K562 (cell line): Measurements from ENCODE around the gene IGFL1. TPM values are rescaled to one million over a fixed set of nuclear protein-coding genes. Genes with fewer than 3 reads are reported as not detected.

ENCODE experiments used
- ATAC-seq: fragments of 200-7000 bp; cut with Tn5 transposase; 3 replicates; pipeline ENCODE4 v1.9.1; 2020; ENCODE audit warnings: moderate library complexity
- BruUV-seq: library from RNA; stranded (reverse); fragments of 400-500 nt; replicated peaks from 2 replicates; lab custom pipeline; 2021; lab: Mats Ljungman, UMichigan
- CTCF ChIA-PET: fragments of 300-600 bp; formaldehyde crosslinking; extraction: SDS; loops from one replicate; lab custom pipeline; 2021; ENCODE audit warnings: low intra/inter-chr PET ratio; lab: Yijun Ruan, JAX
- POLR2A ChIA-PET: fragments of 300-600, 350-650 bp; sonication (Branson Sonifier 250); formaldehyde crosslinking; extraction: SDS; loops from one replicate; lab custom pipeline; 2021; ENCODE audit warnings: antibody characterized with exemption, inconsistent platforms; lab: Yijun Ruan, JAX
- DNase-seq, 4 experiments: peaks; one replicate each; pipeline versions ENCODE4 v3.0.0 to v3.0.0-alpha.2; 2011 to 2018; ENCODE audit warnings: low spot score in 3 of 4, mixed read lengths in 3 of 4; ENCODE audit errors: extremely low read depth in 1 of 4
- FAIRE-seq: peaks from 2 replicates; lab custom pipeline; 2011; peaks lifted over from hg19 to GRCh38; lab: Jason Lieb, UNC
- H2AFZ ChIP-seq: 2 replicates; pipeline ENCODE4 v1.6.0; 2011; ENCODE audit warnings: low read depth, low read length, control low read depth, inconsistent platforms
- H3K27ac ChIP-seq: fragments of 200-600 bp; 3 replicates; pipeline ENCODE4 v1.8.0; 2011; ENCODE audit warnings: low read depth, mild to moderate bottlenecking, control low read depth, inconsistent platforms, low read length, moderate library complexity, mixed read lengths; ENCODE audit errors: extremely low read depth
- H3K27me3 ChIP-seq, 2 experiments: fragments of 300-600 bp in 1 of 2; 2 replicates in 1 of 2; 3 replicates in 1 of 2; pipeline versions ENCODE4 v1.6.0 to v1.8.0; 2011; ENCODE audit warnings: inconsistent platforms in 2 of 2, low read length in 2 of 2, mild to moderate bottlenecking in 1 of 2, mixed read lengths in 1 of 2, moderate library complexity in 1 of 2; ENCODE audit not compliant: control insufficient read depth in 2 of 2, insufficient read depth in 2 of 2
- H3K36me3 ChIP-seq: fragments of 300-600 bp; 3 replicates; pipeline ENCODE4 v1.8.0; 2011; ENCODE audit warnings: mild to moderate bottlenecking, low read length, inconsistent platforms; ENCODE audit not compliant: control insufficient read depth, insufficient read depth
- H3K4me1 ChIP-seq, 2 experiments: fragments of 200-600 bp in 1 of 2; replicated peaks in 1 of 2; 2 replicates in 1 of 2; 3 replicates in 1 of 2; pipeline versions ENCODE4 v1.5.1 to v1.8.0; 2011; ENCODE audit warnings: inconsistent platforms in 2 of 2, low read length in 2 of 2, mild to moderate bottlenecking in 1 of 2, mixed read lengths in 1 of 2, moderate library complexity in 1 of 2; ENCODE audit not compliant: control insufficient read depth in 2 of 2, insufficient read depth in 2 of 2
- H3K4me2 ChIP-seq: 2 replicates; pipeline ENCODE4 v1.6.1; 2011; ENCODE audit warnings: low read length, control low read depth, inconsistent platforms, mixed read lengths; ENCODE audit not compliant: insufficient read depth
- H3K4me3 ChIP-seq: fragments of 200-600 bp; sonication (generic), shearing (Covaris generic); 2 replicates; pipeline ENCODE4 v1.5.1; 2016; ENCODE audit warnings: control low read depth, inconsistent platforms
- H3K79me2 ChIP-seq: fragments of 200-600 bp; 3 replicates; pipeline ENCODE4 v1.8.0; 2011; ENCODE audit warnings: low read length, inconsistent platforms; ENCODE audit not compliant: control insufficient read depth, insufficient read depth
- H3K9ac ChIP-seq, 2 experiments: 2 replicates each; pipeline versions ENCODE4 v1.6.0 to v1.6.1; 2011; ENCODE audit warnings: low read depth in 2 of 2, low read length in 2 of 2, control low read depth in 1 of 2, inconsistent platforms in 1 of 2, mild to moderate bottlenecking in 1 of 2, mixed read lengths in 1 of 2; ENCODE audit not compliant: insufficient read depth in 1 of 2
- H3K9me1 ChIP-seq: one replicate; pipeline ENCODE4 v1.6.0; 2011; ENCODE audit warnings: inconsistent platforms, mild to moderate bottlenecking, low read length, moderate library complexity; ENCODE audit not compliant: control insufficient read depth, insufficient read depth
- H3K9me3 ChIP-seq: replicated peaks from 2 replicates; pipeline ENCODE4 v1.5.1; 2011; ENCODE audit warnings: low read depth, low read length, inconsistent platforms; ENCODE audit not compliant: control insufficient read depth, insufficient read depth
- H4K20me1 ChIP-seq: replicated peaks from 2 replicates; pipeline ENCODE4 v1.6.1; 2011; ENCODE audit warnings: low read length, inconsistent platforms, mixed read lengths; ENCODE audit not compliant: control insufficient read depth, insufficient read depth
- CHAMP1 ChIP-seq: fragments of 450-650 bp; IDR thresholded peaks from 2 replicates; pipeline ENCODE4 v1.6.1; 2016; ENCODE audit warnings: mild to moderate bottlenecking
- MNT ChIP-seq, 2 experiments: fragments of 450-650 bp; conservative IDR thresholded peaks; 2 replicates each; pipeline ENCODE4 v1.6.1; 2017; ENCODE audit warnings: mild to moderate bottlenecking in 2 of 2, moderate library complexity in 2 of 2
- NFRKB ChIP-seq: fragments of 450-650 bp; IDR thresholded peaks from 2 replicates; pipeline ENCODE4 v1.6.1; 2016; ENCODE audit warnings: low read depth
- RBM25 ChIP-seq: fragments of 200-400 bp; formaldehyde crosslinking; IDR thresholded peaks from 2 replicates; pipeline ENCODE4 v1.6.1; 2018; ENCODE audit warnings: low read length, low read depth, moderate library complexity; ENCODE audit not compliant: severe bottlenecking
- RHOXF2B ChIP-seq: fragments of 250-450 bp; sonication (Bioruptor Pico); conservative IDR thresholded peaks from 2 replicates; pipeline ENCODE4 v1.5.1; 2021
- SIRT6 ChIP-seq: IDR thresholded peaks from one replicate; pipeline ENCODE4 v1.6.1; 2012; ENCODE audit warnings: low read depth, mild to moderate bottlenecking, control low read depth, inconsistent platforms, low read length, moderate library complexity
- SUPT5H ChIP-seq: fragments of 450-650 bp; IDR thresholded peaks from 2 replicates; pipeline ENCODE4 v1.6.1; 2016
- TAF1 ChIP-seq: IDR thresholded peaks from 2 replicates; pipeline ENCODE4 v1.6.1; 2011; ENCODE audit warnings: mild to moderate bottlenecking, low read length, moderate library complexity; ENCODE audit not compliant: insufficient read depth, control insufficient read depth, severe bottlenecking; ENCODE audit errors: extremely low read depth
- TEAD2 ChIP-seq: fragments of 450-650 bp; IDR thresholded peaks from 2 replicates; pipeline ENCODE4 v1.6.1; 2016; ENCODE audit warnings: missing genetic modification characterization, control low read depth, missing compliant biosample characterization
- THRAP3 ChIP-seq: fragments of 450-650 bp; IDR thresholded peaks from 2 replicates; pipeline ENCODE4 v1.6.1; 2016; ENCODE audit warnings: mild to moderate bottlenecking, inconsistent platforms, borderline replicate concordance
- ZNF146 ChIP-seq: IDR thresholded peaks from one replicate; pipeline ENCODE4 v1.6.1; 2018; ENCODE audit warnings: missing compliant biosample characterization; ENCODE audit not compliant: unreplicated experiment
- ZNF589 ChIP-seq: fragments of 200-800 bp; sonication (Bioruptor generic); IDR thresholded peaks from 2 replicates; pipeline ENCODE4 v1.6.1; 2016; ENCODE audit warnings: low read depth, missing genetic modification characterization, missing compliant biosample characterization
- ZNF644 ChIP-seq: fragments of 200-800 bp; sonication (Bioruptor generic); IDR thresholded peaks from 2 replicates; pipeline ENCODE4 v1.6.1; 2016; ENCODE audit warnings: low read depth, missing genetic modification characterization, missing compliant biosample characterization
- WGBS: fragments of 100-300 bp; shearing (Covaris generic); methylation state at CpG from one replicate; pipeline ENCODE4 v1.1.6; 2016; ENCODE audit warnings: low coverage, mixed read lengths; ENCODE audit not compliant: insufficient coverage; ENCODE audit errors: missing lambda C conversion rate; 5-methylcytosine and 5-hydroxymethylcytosine counted together
- in situ Hi-C: fragments of 300-500 bp; cut with MboI; formaldehyde crosslinking; loops from 4 replicates; pipeline ENCODE4 v1.15.0; 2018; ENCODE audit warnings: inconsistent platforms, mixed read lengths
- intact Hi-C: fragments of 100-400 bp; cut with micrococcal nuclease; formaldehyde crosslinking; loops from 2 replicates; pipeline ENCODE4 v1.14.2; 2022
- polyA plus RNA-seq, 8 experiments: library from polyadenylated mRNA; depleted of rRNA in 4 of 8; stranded (reverse) in 5 of 8; unstranded in 3 of 8; fragments of >200 nt; fragmentation: Nextera tagmentation in 2 of 8; fragmentation: Illumina TruSeq in 1 of 8; extraction: Ambion mirVana in 2 of 8; extraction: Trizol in 1 of 8; gene quantifications; 2 replicates each; pipeline versions ENCODE4 v1.2.1 to v1.2.3, GENCODE V29; 2011 to 2014; ENCODE audit warnings: inconsistent platforms in 1 of 8, missing spikeins in 1 of 8
- total RNA-seq, 7 experiments: library from RNA; depleted of rRNA in 6 of 7; stranded (reverse); fragments of >200 nt in 6 of 7; fragmentation: Illumina TruSeq in 2 of 7; extraction: Trizol in 2 of 7; gene quantifications; 2 replicates each; pipeline versions ENCODE4 v1.2.1 to v1.2.3, GENCODE V29; 2011 to 2021; ENCODE audit warnings: low replicate concordance in 1 of 7
- TF ChIP-seq, protein P1 (sequence below), 2 experiments: fragments of 250-450 bp in 1 of 2; fragments of 450-650 bp in 1 of 2; sonication (Bioruptor Pico) in 1 of 2; IDR thresholded peaks; 2 replicates each; pipeline versions ENCODE4 v1.6.1 to v1.8.0; 2016 to 2021; ENCODE audit warnings: mild to moderate bottlenecking in 2 of 2, moderate library complexity in 2 of 2, missing compliant biosample characterization in 1 of 2, missing genetic modification characterization in 1 of 2
- TF ChIP-seq, protein P2 (sequence below): fragments of 450-650 bp; formaldehyde crosslinking; conservative IDR thresholded peaks from 2 replicates; pipeline ENCODE4 v1.4.0; 2022; ENCODE audit warnings: mild to moderate bottlenecking, missing genetic modification characterization

Gene IGFL1
- total and polyA plus RNA-seq, 9 of the 15 experiments (the other 6 are each of a cell fraction or from before 2014, with no cell fraction given), result not detected

DNA sequence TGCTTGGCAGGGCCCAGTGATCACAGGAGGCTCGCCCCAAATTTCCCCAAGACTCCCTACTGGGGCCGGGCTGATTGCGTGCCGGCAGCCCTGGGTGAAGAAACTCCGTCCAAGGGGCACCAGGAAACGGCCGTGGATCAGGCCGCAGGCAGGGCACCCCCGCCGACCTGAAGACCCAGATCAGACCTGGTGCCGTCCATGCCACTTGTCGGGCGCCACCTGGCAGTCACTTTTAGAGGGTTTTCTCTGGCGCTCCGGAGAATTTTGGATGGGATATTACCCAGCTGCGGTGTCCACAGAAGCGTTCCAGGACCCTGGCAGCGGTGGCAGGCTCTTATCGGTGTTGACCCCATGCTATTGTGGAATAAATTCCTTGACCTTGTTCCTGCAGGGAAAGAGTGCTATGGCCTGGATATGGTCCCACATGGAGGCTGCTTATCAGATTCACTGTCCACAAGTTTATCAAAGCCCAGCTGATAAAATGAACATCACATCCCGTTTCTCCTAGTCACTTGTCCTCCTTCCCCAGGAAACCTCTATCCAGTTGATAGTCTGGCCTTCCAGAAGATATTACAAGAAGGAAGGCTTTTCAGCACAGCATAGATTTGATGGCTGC is 43.3 kb upstream of the IGFL1 start (continued):
- TF ChIP-seq TAF1 (no peak), THRAP3 (no peak)

DNA sequence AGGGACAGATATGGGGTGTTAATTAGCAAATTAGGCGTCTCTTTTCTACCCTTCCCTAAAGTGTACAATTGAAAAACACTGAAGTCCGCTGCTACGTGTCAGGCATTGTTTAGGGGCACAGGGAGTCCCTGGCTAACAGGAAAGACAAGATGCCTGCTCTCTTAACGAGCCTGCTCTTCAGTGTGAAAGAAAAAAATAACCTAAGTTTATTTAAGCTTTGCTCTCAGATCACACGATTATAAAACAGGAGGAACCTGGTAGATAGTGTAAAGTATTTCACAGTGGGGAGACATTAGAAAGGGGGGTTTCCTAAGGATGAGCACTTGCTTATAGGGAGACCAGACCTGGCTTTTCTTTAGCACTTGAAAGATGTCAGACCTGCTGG is 42.8 kb upstream of the IGFL1 start:
- Histone ChIP-seq H3K9me1 (no peaks in the 10 kb centered on the region), H3K4me3 (no peak overlapping the region), H3K4me2 (no peak overlapping the region), H3K27ac (no peak overlapping the region), H3K4me1 (no peaks in the 10 kb centered on the region; a peak in 2 of 5 replicates), H3K27me3 (peaks cover 5 to 44% of the 10 kb centered on the region in 2 experiments; a peak in 4 of 5 replicates), H3K79me2 (no peaks in the 10 kb centered on the region), H2AFZ (no peak overlapping the region), H3K9me3 (no peaks in the 10 kb centered on the region), H4K20me1 (no peaks in the 10 kb centered on the region), H3K9ac (no peak overlapping the region), H3K36me3 (no peaks in the 10 kb centered on the region)
- ATAC-seq (no peak), DNase-seq (no peak), FAIRE-seq (no peak)
- POLR2A ChIA-PET, result interaction anchor here (0.7 kb wide), 1 partner anchor 22 kb away, joined by 5 read pairs; no protein-coding TSS in a partner anchor
- intact Hi-C loops, result no loop called here
- CTCF ChIA-PET, result interaction anchor here (0.6 to 1.2 kb wide), 2 partner anchors 14 to 109 kb away, joined by 3 read pairs; no protein-coding TSS in a partner anchor
- 3% methylated on average over 5 of the region's 5 CpGs for WGBS
- BruUV-seq, result no TSS peak
- in situ Hi-C loops, result no loop called here
- TF ChIP-seq RHOXF2B (CRISPR knock-in tag) (no peak), ZNF644 (tag) (no peak), ZNF589 (CRISPR knock-in tag) (no peak), SIRT6 (no peak), RBM25 (no peak), SUPT5H (no peak), ZNF146 (CRISPR knock-in tag) (no peak), TEAD2 (no peak), NFRKB (no peak), MNT (conservative IDR thresholded peaks at IDR 0.05) (no peak), CHAMP1 (no peak)
- TF ChIP-seq, protein P1, sequence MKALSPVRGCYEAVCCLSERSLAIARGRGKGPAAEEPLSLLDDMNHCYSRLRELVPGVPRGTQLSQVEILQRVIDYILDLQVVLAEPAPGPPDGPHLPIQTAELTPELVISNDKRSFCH (CRISPR knock-in tag; IDR thresholded peaks at IDR 0.05), result no peak
- TF ChIP-seq, protein P1 (tag; IDR thresholded peaks at IDR 0.05), result no peak
- TF ChIP-seq, protein P2, sequence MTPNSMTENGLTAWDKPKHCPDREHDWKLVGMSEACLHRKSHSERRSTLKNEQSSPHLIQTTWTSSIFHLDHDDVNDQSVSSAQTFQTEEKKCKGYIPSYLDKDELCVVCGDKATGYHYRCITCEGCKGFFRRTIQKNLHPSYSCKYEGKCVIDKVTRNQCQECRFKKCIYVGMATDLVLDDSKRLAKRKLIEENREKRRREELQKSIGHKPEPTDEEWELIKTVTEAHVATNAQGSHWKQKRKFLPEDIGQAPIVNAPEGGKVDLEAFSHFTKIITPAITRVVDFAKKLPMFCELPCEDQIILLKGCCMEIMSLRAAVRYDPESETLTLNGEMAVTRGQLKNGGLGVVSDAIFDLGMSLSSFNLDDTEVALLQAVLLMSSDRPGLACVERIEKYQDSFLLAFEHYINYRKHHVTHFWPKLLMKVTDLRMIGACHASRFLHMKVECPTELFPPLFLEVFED (CRISPR knock-in tag), result no peak
